Measurements from ENCODE around the gene CCBE1.

DNA sequence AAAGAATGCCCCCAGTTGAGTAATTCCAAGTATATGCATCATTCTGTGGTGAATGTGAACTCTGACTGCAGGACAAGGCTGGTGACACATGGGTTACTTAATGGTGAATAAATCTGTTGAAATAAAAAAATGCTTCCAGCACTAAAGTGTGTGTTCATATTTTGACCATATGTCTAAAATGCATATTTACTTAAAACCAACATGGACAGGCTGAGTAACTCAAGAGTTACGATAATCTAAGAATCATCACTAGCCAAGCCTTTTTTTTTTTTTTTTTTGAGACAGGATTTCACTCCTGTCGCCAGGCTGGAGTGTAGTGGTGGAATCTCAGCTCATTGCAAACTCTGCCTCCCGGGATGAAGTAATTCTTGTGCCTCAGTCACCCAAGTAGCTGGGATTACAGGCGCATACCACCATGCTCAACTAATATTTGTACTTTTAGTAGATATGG lies 47.1 kb upstream of the CCBE1 start:
- TF ChIP-seq POLR2AphosphoS5 (IDR thresholded peaks at IDR 0.05; ENCODE audit: low read depth, low read length) (no peak), POLR2A (IDR thresholded peaks at IDR 0.05; ENCODE audit: low read depth, low read length) (no peak)

Measured in GM12892 (cell line).